Measurements from ENCODE around the gene MAS1.

- TF ChIP-seq CTCF (IDR thresholded peaks at IDR 0.05) (no peak), POLR2A (IDR thresholded peaks at IDR 0.05) (no peak)
These were observed 39.0 kb downstream of the MAS1 start for GRCh38 chr6:159929819-159930218.
